ENCODE measurements around the gene USP36.
"Not testable (repeated sequence)": the region's sequence is repeated elsewhere in the genome, so short reads cannot be mapped to it uniquely, and the experiment has no call there.

The USP36 gene

GRCh38 chr17:78840780-78841611, at the start of gene USP36:
Gene USP36 (minus strand): TSS chr17:78840814. CDS start chr17:78836363, 4,451 bp downstream.
- peak; percentile 100 for DNase-seq (ENCODE audit: low spot score)

GRCh38 chr17:78890096-78890495, 49.5 kb upstream of the USP36 start:
- not testable (repeated sequence) for DNase-seq (ENCODE audit: low spot score)

- DNase-seq (ENCODE audit: low spot score), result no peak
Observed at GRCh38 chr17:78889531-78889930, 48.9 kb upstream of the USP36 start.

GRCh38 chr17:78888941-78889518, 48.4 kb upstream of the USP36 start:
- DNase-seq (ENCODE audit: low spot score), result no peak

GRCh38 chr17:78886954-78887353, 46.3 kb upstream of the USP36 start:
- DNase-seq (ENCODE audit: low spot score), result no peak

GRCh38 chr17:78885956-78886355, 45.3 kb upstream of the USP36 start:
- DNase-seq (ENCODE audit: low spot score), result no peak

- DNase-seq (ENCODE audit: low spot score), result no peak
Observed at GRCh38 chr17:78884876-78885667, 44.5 kb upstream of the USP36 start.

GRCh38 chr17:78884148-78884825, 43.7 kb upstream of the USP36 start:
- DNase-seq (ENCODE audit: low spot score), result peak; percentile 87

GRCh38 chr17:78883533-78884131, 43.0 kb upstream of the USP36 start:
- peak; percentile 94 for DNase-seq (ENCODE audit: low spot score)

GRCh38 chr17:78883089-78883532, 42.5 kb upstream of the USP36 start:
- no peak for DNase-seq (ENCODE audit: low spot score)

GRCh38 chr17:78882540-78883088, 42.0 kb upstream of the USP36 start:
- DNase-seq (ENCODE audit: low spot score), result no peak

- DNase-seq (ENCODE audit: low spot score), result no peak
Observed at GRCh38 chr17:78879635-78880186, 39.1 kb upstream of the USP36 start.

GRCh38 chr17:78878871-78879527, 38.4 kb upstream of the USP36 start:
- no peak for DNase-seq (ENCODE audit: low spot score)

GRCh38 chr17:78878261-78878660, 37.6 kb upstream of the USP36 start:
- no peak for DNase-seq (ENCODE audit: low spot score)

- not testable (repeated sequence) for DNase-seq (ENCODE audit: low spot score)
Observed at GRCh38 chr17:78876954-78877517, 36.4 kb upstream of the USP36 start.

- no peak for DNase-seq (ENCODE audit: low spot score)
Observed at GRCh38 chr17:78876094-78876597, 35.5 kb upstream of the USP36 start.

GRCh38 chr17:78875363-78876093, 34.9 kb upstream of the USP36 start:
- no peak for DNase-seq (ENCODE audit: low spot score)

- DNase-seq (ENCODE audit: low spot score), result peak; percentile 84
Observed at GRCh38 chr17:78873519-78874340, 33.1 kb upstream of the USP36 start.

All from Ammon's horn (tissue), 1 donor.